Measurements from ENCODE around the gene TBC1D25.
"Not testable (repeated sequence)": the region's sequence is repeated elsewhere in the genome, so short reads cannot be mapped to it uniquely, and the experiment has no call there.

- TF ChIP-seq CTCF (IDR thresholded peaks at IDR 0.05); ESRRA (CRISPR knock-in tag; IDR thresholded peaks at IDR 0.05; ENCODE audit: borderline replicate concordance); USF1 (CRISPR knock-in tag; IDR thresholded peaks at IDR 0.05); ATF2 (CRISPR knock-in tag; IDR thresholded peaks at IDR 0.05; ENCODE audit: borderline replicate concordance, low read depth); JUN (CRISPR knock-in tag; IDR thresholded peaks at IDR 0.05); NFYB (CRISPR knock-in tag; conservative IDR thresholded peaks at IDR 0.05; ENCODE audit: low read depth); ATF6 (CRISPR knock-in tag; IDR thresholded peaks at IDR 0.05); GTF2I (CRISPR knock-in tag; conservative IDR thresholded peaks at IDR 0.05); CREB1 (CRISPR knock-in tag; IDR thresholded peaks at IDR 0.05); MAX (CRISPR knock-in tag; IDR thresholded peaks at IDR 0.05); CREM (CRISPR knock-in tag; IDR thresholded peaks at IDR 0.05); ATF3 (CRISPR knock-in tag; conservative IDR thresholded peaks at IDR 0.05): not testable (repeated sequence)
These were observed 13.7 kb upstream of the TBC1D25 start for GRCh38 chrX:48525853-48526252.

All from WTC11 (cell line).